Measurements from ENCODE around the gene SFR1. TPM values are rescaled to one million over a fixed set of nuclear protein-coding genes. Genes with fewer than 3 reads are reported as not detected.

The SFR1 gene
- total RNA-seq, 1 experiment from 2014 or later, result 2.9 TPM

- Histone ChIP-seq H3K9me2 (replicated peaks; ENCODE audit: low read length) (no peaks in the 10 kb centered on the region), H3K4me2 (ENCODE audit: low read length) (no peak overlapping the region), H2AFZ (ENCODE audit: low read length) (no peak overlapping the region), H3K4me1 (ENCODE audit: insufficient read depth, low read length) (no peaks in the 10 kb centered on the region), H3K36me3 (ENCODE audit: low read depth, low read length) (no peaks in the 10 kb centered on the region), H3K9me3 (ENCODE audit: low read length) (peaks cover 9% of the 10 kb centered on the region), H3K79me2 (ENCODE audit: low read length) (no peaks in the 10 kb centered on the region), H4K20me1 (ENCODE audit: low read length) (no peaks in the 10 kb centered on the region), H3K27ac (ENCODE audit: low read length) (no peak overlapping the region), H3K27me3 (ENCODE audit: low read length) (no peaks in the 10 kb centered on the region), H3F3A (ENCODE audit: low read length, unreplicated experiment) (peaks cover 4% of the 10 kb centered on the region), H3K9ac (ENCODE audit: low read length) (no peak overlapping the region), H3K4me3 (ENCODE audit: low read length) (no peak overlapping the region)
- CTCF ChIA-PET, result no interaction called here
- BruUV-seq (replicated peaks), result no TSS peak
- DNase-seq, result no peak
- no peak for TF ChIP-seq EZH2phosphoT487 (IDR thresholded peaks at IDR 0.05; ENCODE audit: borderline replicate concordance, low read length)
- TF ChIP-seq CTCF (conservative IDR thresholded peaks at IDR 0.05; ENCODE audit: low read depth, low read length), result no peak
- no peak for TF ChIP-seq EZH2 (IDR thresholded peaks at IDR 0.05; ENCODE audit: low read length, unreplicated experiment)
- no peak for ATAC-seq
- POLR2A ChIA-PET (ENCODE audit: unreplicated experiment), result no interaction called here
- intact Hi-C loops (cut with micrococcal nuclease), result no loop called here
These were observed 29.2 kb upstream of the SFR1 start for GRCh38 chr10:104092749-104093148.

GRCh38 chr10:104096692-104097091, 25.3 kb upstream of the SFR1 start:
- POLR2A ChIA-PET (ENCODE audit: unreplicated experiment), result no interaction called here

More at GRCh38 chr10:104096692-104097091, 25.3 kb upstream of the SFR1 start:
- CTCF ChIA-PET, result no interaction called here
- Histone ChIP-seq H3K27me3 (ENCODE audit: low read length) (no peaks in the 10 kb centered on the region), H3K9me3 (ENCODE audit: low read length) (peaks cover 9% of the 10 kb centered on the region), H3F3A (ENCODE audit: low read length, unreplicated experiment) (peaks cover 4% of the 10 kb centered on the region), H4K20me1 (ENCODE audit: low read length) (no peaks in the 10 kb centered on the region), H3K4me2 (ENCODE audit: low read length) (no peak overlapping the region), H3K79me2 (ENCODE audit: low read length) (no peaks in the 10 kb centered on the region), H3K4me1 (ENCODE audit: insufficient read depth, low read length) (peaks cover 16% of the 10 kb centered on the region), H3K9ac (ENCODE audit: low read length) (no peak overlapping the region), H3K4me3 (ENCODE audit: low read length) (no peak overlapping the region), H2AFZ (ENCODE audit: low read length) (no peak overlapping the region), H3K9me2 (replicated peaks; ENCODE audit: low read length) (no peaks in the 10 kb centered on the region), H3K27ac (ENCODE audit: low read length) (no peak overlapping the region), H3K36me3 (ENCODE audit: low read depth, low read length) (no peaks in the 10 kb centered on the region)
- no peak for TF ChIP-seq EZH2 (IDR thresholded peaks at IDR 0.05; ENCODE audit: low read length, unreplicated experiment)
- no peak for TF ChIP-seq CTCF (conservative IDR thresholded peaks at IDR 0.05; ENCODE audit: low read depth, low read length)
- TF ChIP-seq EZH2phosphoT487 (IDR thresholded peaks at IDR 0.05; ENCODE audit: borderline replicate concordance, low read length), result no peak
- BruUV-seq (replicated peaks), result no TSS peak
- no peak for DNase-seq
- no peak for ATAC-seq
- intact Hi-C loops (cut with micrococcal nuclease), result no loop called here
